A204.1 (cell line): Measurements from ENCODE around the gene CFAP210.
A peak's percentile ranks its signal among the peaks of the same experiment; 100 is the strongest.

ENCODE experiments used
- FAIRE-seq: peaks from 2 replicates; lab custom pipeline; 2012; peaks lifted over from hg19 to GRCh38; lab: Jason Lieb, UNC

CFAP210 gene

GRCh38 chr2:169672406-169672805 lies 21.8 kb downstream of the CFAP210 start:
- no peak for FAIRE-seq

GRCh38 chr2:169670937-169671336 lies 23.3 kb downstream of the CFAP210 start:
- FAIRE-seq = no peak

- no peak for FAIRE-seq
These were observed 24.0 kb downstream of the CFAP210 start for GRCh38 chr2:169670215-169670651.

- FAIRE-seq = no peak
These were observed 26.6 kb downstream of the CFAP210 start for GRCh38 chr2:169667583-169667982.

- no peak for FAIRE-seq
These were observed 29.0 kb downstream of the CFAP210 start for GRCh38 chr2:169664978-169665930.

GRCh38 chr2:169664600-169664977 lies 29.6 kb downstream of the CFAP210 start:
- FAIRE-seq = no peak

- no peak for FAIRE-seq
These were observed 31.0 kb downstream of the CFAP210 start for GRCh38 chr2:169663247-169663646.

- FAIRE-seq = no peak
These were observed 31.5 kb downstream of the CFAP210 start for GRCh38 chr2:169662744-169663143.

GRCh38 chr2:169661265-169661664 lies 32.9 kb downstream of the CFAP210 start:
- no peak for FAIRE-seq

- no peak for FAIRE-seq
These were observed 34.9 kb downstream of the CFAP210 start for GRCh38 chr2:169659320-169659719.

- FAIRE-seq = no peak
These were observed 35.3 kb downstream of the CFAP210 start for GRCh38 chr2:169658877-169659276.

- FAIRE-seq = no peak
These were observed 38.0 kb downstream of the CFAP210 start for GRCh38 chr2:169656164-169656563.

- FAIRE-seq = no peak
These were observed 40.6 kb downstream of the CFAP210 start for GRCh38 chr2:169653636-169654035.

- no peak for FAIRE-seq
These were observed 44.9 kb downstream of the CFAP210 start for GRCh38 chr2:169649278-169649677.

- peak; percentile 72 for FAIRE-seq
These were observed 46.7 kb downstream of the CFAP210 start for GRCh38 chr2:169647496-169647895.

GRCh38 chr2:169644173-169644572 lies 50.0 kb downstream of the CFAP210 start:
- no peak for FAIRE-seq

- no peak for FAIRE-seq
These were observed 52.7 kb downstream of the CFAP210 start for GRCh38 chr2:169641464-169641863.

- no peak for FAIRE-seq
These were observed 54.1 kb downstream of the CFAP210 start for GRCh38 chr2:169640104-169640503.

- FAIRE-seq = peak; percentile 19
These were observed 56.6 kb downstream of the CFAP210 start for GRCh38 chr2:169637620-169638019.

- no peak for FAIRE-seq
These were observed 57.6 kb downstream of the CFAP210 start for GRCh38 chr2:169636440-169637097.

GRCh38 chr2:169625781-169626180 lies 68.4 kb downstream of the CFAP210 start:
- FAIRE-seq = no peak

- FAIRE-seq = no peak
These were observed 71.0 kb downstream of the CFAP210 start for GRCh38 chr2:169623235-169623634.

GRCh38 chr2:169620509-169620908 lies 73.7 kb downstream of the CFAP210 start:
- no peak for FAIRE-seq
